HG02798 (cell line): ENCODE measurements around the gene TMSB10.
"Not testable (repeated sequence)": the region's sequence is repeated elsewhere in the genome, so short reads cannot be mapped to it uniquely, and the experiment has no call there.

Source experiments
- ATAC-seq: cut with Tn5 transposase; IDR thresholded peaks from one replicate; pipeline ENCODE4 v1.9.1; 2021; ENCODE audit warnings: mild to moderate bottlenecking; ENCODE audit not compliant: unreplicated experiment, poor library complexity

The TMSB10 gene

DNA sequence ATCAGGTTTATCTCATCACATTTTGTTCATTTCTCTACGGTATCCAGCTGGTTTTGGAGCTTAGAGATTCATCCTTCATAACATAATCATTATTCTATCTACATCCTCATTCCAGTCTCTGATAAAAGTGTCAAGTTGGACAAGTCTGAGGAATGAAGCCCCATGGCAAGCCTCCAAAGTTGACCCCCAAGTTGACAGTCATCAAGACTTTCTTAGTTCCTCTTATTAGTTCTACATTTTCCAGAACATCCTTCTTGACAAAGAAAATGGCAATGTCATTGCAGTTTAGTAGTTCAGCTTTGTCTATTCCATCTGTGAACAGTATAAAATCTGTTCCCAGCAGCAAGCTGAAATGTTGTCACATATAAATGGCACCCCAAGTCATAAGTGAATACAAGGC is 4.5 kb upstream of the TMSB10 start:
- no peak for ATAC-seq

GRCh38 chr2:84901593-84902120 is 3.8 kb upstream of the TMSB10 start:
- no peak for ATAC-seq

- ATAC-seq: no peak
Observed at GRCh38 chr2:84902526-84902925, 2.9 kb upstream of the TMSB10 start.

GRCh38 chr2:84904151-84904550 is 1.3 kb upstream of the TMSB10 start:
- ATAC-seq: no peak

DNA sequence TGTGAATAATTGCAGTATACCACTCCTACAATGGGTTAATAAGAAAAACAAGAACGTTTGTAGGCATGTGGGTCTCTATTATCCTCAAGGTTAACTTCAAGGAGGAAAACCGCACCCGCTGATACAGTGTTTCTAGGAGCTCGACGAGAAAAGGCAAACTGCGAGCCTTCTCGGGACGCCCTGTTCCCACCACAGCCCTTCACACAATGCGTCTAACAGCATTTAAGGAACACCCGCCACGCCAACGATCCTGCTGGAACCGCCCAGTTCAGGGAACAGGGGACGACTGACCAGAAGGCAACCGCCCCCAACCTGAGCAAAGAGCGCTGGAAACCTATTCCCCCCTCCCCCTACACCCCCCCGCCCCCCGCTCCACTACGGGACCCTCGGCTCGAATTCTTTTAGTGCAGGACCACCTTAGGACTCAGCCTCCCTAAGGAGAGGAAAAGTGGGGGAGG is 710 bp upstream of the TMSB10 start:
- ATAC-seq: no peak

DNA sequence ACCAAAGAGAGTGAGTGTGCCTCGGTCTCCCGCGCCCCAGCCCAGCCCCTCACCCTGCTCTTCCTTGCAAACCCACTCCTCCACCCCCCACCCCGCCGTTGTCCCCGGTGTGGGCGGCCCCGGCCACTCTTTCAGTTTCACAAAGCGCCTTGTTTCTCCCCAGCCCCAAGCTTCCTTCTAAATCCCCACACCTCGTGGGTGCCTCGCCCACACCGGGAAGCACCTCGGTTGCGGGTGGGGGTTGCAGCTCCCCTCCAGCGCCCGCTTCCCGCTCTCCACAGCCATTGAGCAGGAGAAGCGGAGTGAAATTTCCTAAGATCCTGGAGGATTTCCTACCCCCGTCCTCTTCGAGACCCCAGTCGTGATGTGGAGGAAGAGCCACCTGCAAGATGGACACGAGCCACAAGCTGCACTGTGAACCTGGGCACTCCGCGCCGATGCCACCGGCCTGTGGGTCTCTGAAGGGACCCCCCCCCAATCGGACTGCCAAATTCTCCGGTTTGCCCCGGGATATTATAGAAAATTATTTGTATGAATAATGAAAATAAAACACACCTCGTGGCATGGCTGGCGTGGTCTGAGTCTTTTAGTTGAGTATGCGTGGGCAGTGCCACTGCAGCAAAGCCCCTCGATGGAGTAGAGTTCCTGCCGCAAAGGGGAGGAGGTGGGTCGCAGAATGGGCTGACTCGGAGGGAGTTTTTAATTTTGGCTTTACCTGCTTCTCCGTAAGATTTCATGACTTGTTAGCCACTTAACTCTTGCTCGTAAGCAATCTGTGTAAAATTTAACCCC is 848 bp downstream of the TMSB10 start:
- peak; percentile 33 for ATAC-seq

DNA sequence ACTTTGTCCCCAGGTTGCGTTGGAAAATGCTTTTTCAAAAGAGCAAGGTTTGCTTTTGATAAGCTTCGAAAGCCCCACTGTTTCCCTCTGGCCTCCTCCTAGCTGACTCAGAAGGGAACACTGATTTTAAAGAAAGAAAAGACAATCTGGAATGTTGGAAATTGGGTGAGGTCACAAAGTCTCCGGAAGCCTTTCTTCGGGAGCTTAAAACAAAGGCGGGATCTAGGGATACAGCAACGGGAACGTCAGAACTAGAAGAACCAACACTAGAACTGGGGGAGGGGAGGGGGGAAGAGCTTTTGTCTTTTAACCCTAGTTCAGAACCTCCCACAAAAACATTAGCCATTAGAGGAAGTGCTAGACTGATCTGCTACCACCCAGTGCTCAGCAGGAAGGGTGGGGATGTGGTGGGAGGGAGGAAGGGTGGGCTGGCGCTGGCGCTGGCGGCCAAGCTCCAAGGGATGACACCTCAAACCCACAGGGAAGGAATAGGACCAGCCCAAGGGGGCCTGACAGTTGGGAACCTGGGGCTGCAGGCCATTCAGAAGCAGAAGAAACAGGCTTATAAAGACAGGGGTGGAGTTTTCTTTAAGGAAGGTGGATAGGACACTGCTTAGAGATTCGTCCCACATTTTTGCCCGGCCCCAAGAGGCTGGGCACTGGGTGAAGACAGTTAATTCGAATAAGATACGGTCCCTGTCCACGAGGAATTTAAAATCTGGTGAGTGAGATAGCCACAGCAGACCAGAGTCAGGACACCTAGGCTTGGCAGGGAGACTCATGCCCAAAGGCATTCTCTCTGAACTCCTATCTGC is 1.7 kb downstream of the TMSB10 start:
- peak; percentile 28 for ATAC-seq

- no peak for ATAC-seq
Observed at GRCh38 chr2:84908948-84909713, 3.7 kb downstream of the TMSB10 start.

- ATAC-seq: no peak
Observed at GRCh38 chr2:84911135-84911678, 5.8 kb downstream of the TMSB10 start.

DNA sequence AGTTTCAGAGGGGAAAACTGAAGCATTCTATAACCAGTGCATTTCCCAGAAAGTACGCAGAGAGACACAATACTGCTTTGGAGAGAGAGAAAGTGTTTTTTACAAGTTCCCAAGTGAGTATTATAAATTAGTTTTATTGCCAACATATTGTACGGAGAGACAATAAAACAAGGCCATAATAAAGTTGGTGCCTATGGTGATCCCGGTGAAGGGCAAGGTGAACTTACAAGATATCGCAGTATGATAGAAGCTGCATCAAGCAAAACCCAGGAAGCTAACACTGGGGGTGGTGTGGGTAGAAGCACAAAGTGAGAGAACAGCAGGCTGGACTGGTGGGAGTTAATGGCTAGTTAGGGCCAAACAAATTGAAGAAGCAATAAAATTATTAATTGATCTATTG is 7.5 kb downstream of the TMSB10 start:
- no peak for ATAC-seq

DNA sequence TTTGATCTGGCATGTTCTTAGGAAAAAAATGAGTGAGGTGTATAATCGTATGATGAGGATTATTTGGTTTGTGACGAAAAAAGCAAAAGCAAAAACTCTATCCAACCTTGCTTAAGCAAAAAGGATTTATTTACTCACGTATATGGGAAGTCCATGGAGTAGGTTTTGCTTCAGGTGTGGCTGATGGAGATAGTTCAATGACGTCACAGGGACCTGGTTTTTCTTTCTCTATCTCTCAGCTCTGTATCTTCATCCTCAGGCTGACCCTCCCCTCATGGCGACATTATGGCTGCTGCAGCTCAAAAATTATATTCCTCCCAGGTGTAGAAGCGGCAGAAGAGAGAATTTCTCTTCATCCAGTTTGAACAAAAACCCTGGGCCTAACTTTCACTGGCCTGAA is 8.9 kb downstream of the TMSB10 start:
- ATAC-seq: no peak

GRCh38 chr2:84915675-84916074 is 10.2 kb downstream of the TMSB10 start:
- not testable (repeated sequence) for ATAC-seq

GRCh38 chr2:84917821-84918220 is 12.4 kb downstream of the TMSB10 start:
- not testable (repeated sequence) for ATAC-seq

GRCh38 chr2:84918430-84918829 is 13.0 kb downstream of the TMSB10 start:
- ATAC-seq: no peak

- ATAC-seq: peak; percentile 65
Observed at GRCh38 chr2:84919885-84920580, 14.6 kb downstream of the TMSB10 start.

DNA sequence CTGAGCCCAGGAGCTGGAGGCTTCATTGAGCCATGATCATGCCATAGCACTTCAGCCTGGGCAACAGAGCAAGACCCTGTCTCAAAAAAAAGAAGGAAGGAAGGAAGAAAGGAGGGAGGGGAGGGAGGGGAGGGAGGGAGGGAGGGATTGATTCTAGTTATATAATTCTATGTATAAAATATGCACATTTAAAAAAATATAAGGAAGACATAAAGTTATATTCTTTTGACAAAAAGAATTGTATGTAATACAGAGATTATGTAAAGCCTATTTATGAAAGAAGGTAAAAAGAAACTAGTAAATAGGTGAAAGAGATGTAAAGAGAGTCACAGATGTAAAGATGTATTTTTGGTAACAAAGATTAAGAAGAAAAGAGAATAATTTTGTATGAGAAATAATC is 17.6 kb downstream of the TMSB10 start:
- ATAC-seq: no peak

DNA sequence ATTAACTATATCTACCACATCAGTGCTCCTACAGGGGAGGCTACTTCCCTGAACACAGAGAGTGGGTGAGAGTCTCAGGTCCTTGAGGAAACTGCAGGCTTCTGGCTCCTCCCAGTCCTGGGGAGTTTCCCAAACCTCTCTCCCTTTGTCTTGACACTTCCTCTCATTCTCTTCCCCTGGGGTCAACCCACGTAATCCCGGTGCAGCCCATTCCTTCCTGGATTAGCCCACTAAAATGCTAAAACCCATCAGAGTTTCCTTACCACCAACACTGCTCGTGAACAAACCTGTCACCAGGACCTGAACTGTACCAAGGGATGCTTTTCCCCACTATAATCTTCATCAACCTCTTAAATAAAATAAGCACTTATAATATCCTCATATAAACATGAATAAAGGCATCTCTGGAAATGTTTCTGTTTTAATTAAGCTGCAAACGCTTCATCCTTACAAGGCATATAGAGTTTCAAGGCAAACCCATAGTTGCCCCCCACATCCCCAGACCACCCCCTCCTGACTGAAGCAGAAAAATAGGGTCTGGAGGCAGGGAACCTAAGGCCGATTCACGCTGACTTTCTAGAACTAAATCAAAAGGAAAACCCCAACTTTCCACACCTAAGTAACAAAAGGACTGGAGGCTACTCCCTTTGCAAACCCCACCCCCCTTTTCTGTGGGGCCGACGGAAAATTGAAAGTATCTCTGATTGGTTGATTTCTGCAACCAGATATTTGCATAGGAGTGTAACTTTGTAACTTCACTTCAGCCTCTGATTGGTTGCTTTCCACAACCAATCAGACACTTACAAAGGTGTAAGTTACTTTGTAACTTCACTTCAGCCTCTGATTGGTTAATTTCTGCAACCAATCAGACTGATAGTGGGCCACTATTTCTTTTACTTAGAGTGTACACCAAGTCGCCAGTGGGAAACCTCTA is 19.0 kb downstream of the TMSB10 start:
- peak; percentile 33 for ATAC-seq

- no peak for ATAC-seq
Observed at GRCh38 chr2:84925336-84925723, 19.9 kb downstream of the TMSB10 start.
